ENCODE data around the gene BTBD19. TPM values are rescaled to one million over a fixed set of nuclear protein-coding genes. Genes with fewer than 3 reads are reported as not detected.

BTBD19 gene
- total and polyA plus RNA-seq, 2 of the 8 experiments (the other 6 are each of a cell fraction or from before 2014, with no cell fraction given): 1.1 TPM

- 0 out of 4 replicates have a peak, but pooled peaks of 1 of the 3 experiments have one; percentile 5 for TF ChIP-seq CTCF (IDR thresholded peaks at IDR 0.05; ENCODE audit: control extremely low read depth in 1 of 3, insufficient read depth in 1 of 3, low read depth in 1 of 3, low read length in 3 of 3)
- peak in 1 of 2 experiments; percentile 81; a peak in 2 of 4 replicates for TF ChIP-seq HDAC2 (IDR thresholded peaks at IDR 0.05; ENCODE audit: borderline replicate concordance in 1 of 2, low read depth in 2 of 2, low read length in 2 of 2)
- no peak for TF ChIP-seq NANOG (IDR thresholded peaks at IDR 0.05; ENCODE audit: insufficient read depth, low read depth, low read length, poor library complexity, severe bottlenecking)
- peak; percentile 99 for TF ChIP-seq TBP (IDR thresholded peaks at IDR 0.05; ENCODE audit: low read depth, low read length)
- TF ChIP-seq KDM4A (IDR thresholded peaks at IDR 0.05; ENCODE audit: low read depth, low read length, severe bottlenecking): no peak
- peak; percentile 82 for TF ChIP-seq TEAD4 (IDR thresholded peaks at IDR 0.05; ENCODE audit: low read depth, low read length)
- no peak for TF ChIP-seq CBX5 (IDR thresholded peaks at IDR 0.05; ENCODE audit: low read depth, low read length)
- no peak for TF ChIP-seq CTBP2 (IDR thresholded peaks at IDR 0.05; ENCODE audit: borderline replicate concordance, insufficient read depth, insufficient read length, low read length)
- peak; percentile 64; the same call in 1 of the 2 replicates for TF ChIP-seq POU5F1 (IDR thresholded peaks at IDR 0.05; ENCODE audit: low read depth, low read length)
- TF ChIP-seq POLR2AphosphoS5 (IDR thresholded peaks at IDR 0.05; ENCODE audit: low read depth, low read length): peak; percentile 100
- TF ChIP-seq SIN3A (conservative IDR thresholded peaks at IDR 0.05 in 1 of 2, IDR thresholded peaks at IDR 0.05 in 1 of 2; ENCODE audit: low read depth in 1 of 2, low read length in 2 of 2): peak; percentile 8 to 76; a peak in 1 of 4 replicates
- no peak for TF ChIP-seq BACH1 (IDR thresholded peaks at IDR 0.05; ENCODE audit: low read length)
- peak; percentile 60 for TF ChIP-seq TAF1 (IDR thresholded peaks at IDR 0.05; ENCODE audit: low read depth, low read length)
- no peak for TF ChIP-seq RXRA (IDR thresholded peaks at IDR 0.05; ENCODE audit: insufficient read depth, low read depth, low read length)
- TF ChIP-seq ATF3 (IDR thresholded peaks at IDR 0.05; ENCODE audit: insufficient read depth, low read depth, low read length): no peak
- no peak; the same call in 1 of the 2 replicates for TF ChIP-seq E2F6 (IDR thresholded peaks at IDR 0.05)
- no peak for TF ChIP-seq SIRT6 (IDR thresholded peaks at IDR 0.05; ENCODE audit: low read length)
- TF ChIP-seq POLR2A (IDR thresholded peaks at IDR 0.05; ENCODE audit: control extremely low read depth in 1 of 2, low read depth in 2 of 2, low read length in 2 of 2): peak; percentile 99 to 100
- peak; percentile 87 for TF ChIP-seq JUND (IDR thresholded peaks at IDR 0.05; ENCODE audit: low read length)
Observed at GRCh38 chr1:44819608-44820327, 11.4 kb downstream of the BTBD19 start (continued).

Data from H1 (cell line).